Ovary (tissue), 3 donors: ENCODE data around the gene TJAP1.

Experiments used
- CTCF ChIP-seq, 3 donors: fragments of 450-650 bp in 2 of 3; fragments of 200-600 bp in 1 of 3; IDR thresholded peaks; one replicate each; pipeline versions ENCODE4 v1.5.1 to v1.8.0; 2016 to 2022; ENCODE audit warnings: antibody characterized with exemption in 3 of 3, mild to moderate bottlenecking in 1 of 3
- POLR2A ChIP-seq: fragments of 450-650 bp; IDR thresholded peaks from one replicate; pipeline ENCODE4 v1.6.1; 2017; ENCODE audit warnings: antibody characterized with exemption, mild to moderate bottlenecking, moderate library complexity
- donor health status: DM: no; HTN: no; CAD: no.

DNA sequence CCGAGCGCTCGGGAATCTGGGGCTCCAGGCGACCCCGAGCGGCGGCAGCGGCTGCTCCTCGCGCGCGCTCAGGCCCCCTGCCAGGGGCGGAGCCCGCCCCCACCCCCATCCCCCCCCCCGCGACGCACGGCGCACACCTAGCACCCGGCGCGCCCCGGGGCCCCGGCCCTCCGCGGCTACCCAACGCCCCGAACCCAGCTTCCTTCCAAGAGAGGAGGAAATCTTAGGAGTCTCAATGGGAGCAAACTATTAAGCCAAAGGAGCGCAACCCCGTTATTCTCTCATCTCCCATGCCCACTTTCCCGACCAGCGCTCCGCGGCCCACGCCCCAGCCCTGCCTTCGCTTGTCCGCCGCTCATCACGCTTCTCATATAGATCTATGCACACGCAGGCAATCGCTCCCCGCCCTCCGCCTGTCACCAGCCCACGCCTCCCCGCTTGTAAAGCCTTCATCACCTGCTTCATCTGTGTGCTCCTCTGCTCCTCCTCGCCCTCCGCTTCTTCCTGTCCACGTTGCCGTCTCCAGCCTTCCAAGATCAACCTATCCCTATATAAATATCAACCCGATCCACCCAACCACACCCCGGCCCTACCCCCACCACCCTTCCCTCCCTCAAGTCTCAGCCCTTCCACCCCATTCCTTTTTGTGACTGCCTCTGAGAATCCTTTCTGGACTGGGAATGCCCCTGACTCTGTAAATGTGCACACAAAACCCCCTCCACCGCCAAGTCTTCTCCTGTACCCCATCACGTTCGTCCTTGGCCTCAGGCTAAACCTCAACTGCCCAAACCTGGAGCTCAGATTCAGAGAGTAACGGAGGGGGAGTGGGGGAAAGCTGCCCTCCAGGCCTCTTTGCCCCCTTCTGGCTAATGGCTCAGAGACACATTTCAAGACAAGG is 21.6 kb upstream of the TJAP1 start, which contains the start of gene DLK2:
- TF ChIP-seq CTCF (IDR thresholded peaks at IDR 0.05) (no peak), POLR2A (no peak)
